DND-41 (cell line): Measurements from ENCODE around the gene CDK5.

Experiments used
- EZH2 ChIP-seq: IDR thresholded peaks from 3 replicates; pipeline ENCODE4 v1.6.1; 2012; ENCODE audit warnings: borderline replicate concordance, low read depth, mild to moderate bottlenecking, moderate library complexity, low read length, inconsistent platforms; ENCODE audit not compliant: severe bottlenecking
- TF ChIP-seq, protein P1 (sequence below): IDR thresholded peaks from 2 replicates; pipeline ENCODE4 v1.5.1; 2012; ENCODE audit warnings: borderline replicate concordance, low read length, moderate library complexity, mild to moderate bottlenecking; ENCODE audit not compliant: poor library complexity, severe bottlenecking; ENCODE audit errors: extremely low read depth

DNA sequence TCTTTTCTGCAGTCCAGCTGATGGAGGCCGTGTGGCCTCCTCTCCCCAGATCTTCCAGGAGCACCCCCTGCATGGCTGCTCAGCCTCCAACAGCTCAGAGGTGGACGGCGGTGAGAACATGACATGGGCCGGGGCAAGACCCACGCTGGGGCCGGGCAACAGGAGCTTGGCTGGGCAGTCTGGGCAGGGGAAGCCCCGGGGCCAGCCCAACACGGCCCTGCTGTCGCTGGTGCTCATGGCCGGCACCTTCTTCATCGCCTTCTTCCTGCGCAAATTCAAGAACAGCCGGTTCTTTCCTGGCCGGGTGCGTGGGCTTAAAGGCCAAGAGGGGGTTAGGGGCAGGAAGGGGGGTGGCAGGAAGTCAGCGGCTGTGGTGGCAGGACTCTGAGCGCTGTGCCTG lies 16.3 kb upstream of the CDK5 start:
- TF ChIP-seq, protein P1, sequence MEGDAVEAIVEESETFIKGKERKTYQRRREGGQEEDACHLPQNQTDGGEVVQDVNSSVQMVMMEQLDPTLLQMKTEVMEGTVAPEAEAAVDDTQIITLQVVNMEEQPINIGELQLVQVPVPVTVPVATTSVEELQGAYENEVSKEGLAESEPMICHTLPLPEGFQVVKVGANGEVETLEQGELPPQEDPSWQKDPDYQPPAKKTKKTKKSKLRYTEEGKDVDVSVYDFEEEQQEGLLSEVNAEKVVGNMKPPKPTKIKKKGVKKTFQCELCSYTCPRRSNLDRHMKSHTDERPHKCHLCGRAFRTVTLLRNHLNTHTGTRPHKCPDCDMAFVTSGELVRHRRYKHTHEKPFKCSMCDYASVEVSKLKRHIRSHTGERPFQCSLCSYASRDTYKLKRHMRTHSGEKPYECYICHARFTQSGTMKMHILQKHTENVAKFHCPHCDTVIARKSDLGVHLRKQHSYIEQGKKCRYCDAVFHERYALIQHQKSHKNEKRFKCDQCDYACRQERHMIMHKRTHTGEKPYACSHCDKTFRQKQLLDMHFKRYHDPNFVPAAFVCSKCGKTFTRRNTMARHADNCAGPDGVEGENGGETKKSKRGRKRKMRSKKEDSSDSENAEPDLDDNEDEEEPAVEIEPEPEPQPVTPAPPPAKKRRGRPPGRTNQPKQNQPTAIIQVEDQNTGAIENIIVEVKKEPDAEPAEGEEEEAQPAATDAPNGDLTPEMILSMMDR: no peak
- no peak for TF ChIP-seq EZH2
